ENCODE measurements around the gene YOD1.
A peak's percentile ranks its signal among the peaks of the same experiment; 100 is the strongest.

Gene YOD1

GRCh38 chr1:207088701-207089626, 38.0 kb upstream of the YOD1 start, which contains the start of gene C4BPB:
Gene C4BPB, plus strand, starts transcription at chr1:207088860. Its CDS starts 672 bp downstream, at chr1:207089532.
- H3K4me3 ChIP-seq (ENCODE audit: low read depth, low read length): no peak within 1 kb of the TSS
- TF ChIP-seq CTCF (IDR thresholded peaks at IDR 0.05; ENCODE audit: low read depth, low read length, missing control alignments): no peak
- DNase-seq (ENCODE audit: low read depth): no peak
- in situ Hi-C loops (cut with HindIII; ENCODE audit: low sequenced_read_pairs): no loop called here

GRCh38 chr1:207088161-207088560, 37.2 kb upstream of the YOD1 start:
- TF ChIP-seq CTCF (IDR thresholded peaks at IDR 0.05; ENCODE audit: low read depth, low read length, missing control alignments): no peak
- in situ Hi-C loops (cut with HindIII; ENCODE audit: low sequenced_read_pairs): no loop called here
- H3K4me3 ChIP-seq (ENCODE audit: low read depth, low read length): no peak overlapping the region
- no peak for DNase-seq (ENCODE audit: low read depth)

GRCh38 chr1:207085887-207086286, 34.9 kb upstream of the YOD1 start:
- in situ Hi-C loops (cut with HindIII; ENCODE audit: low sequenced_read_pairs): no loop called here
- H3K4me3 ChIP-seq (ENCODE audit: low read depth, low read length): no peak overlapping the region
- TF ChIP-seq CTCF (IDR thresholded peaks at IDR 0.05; ENCODE audit: low read depth, low read length, missing control alignments): no peak
- no peak for DNase-seq (ENCODE audit: low read depth)

GRCh38 chr1:207084701-207085180, 33.7 kb upstream of the YOD1 start:
- in situ Hi-C loops (cut with HindIII; ENCODE audit: low sequenced_read_pairs): no loop called here

GRCh38 chr1:207084232-207084631, 33.2 kb upstream of the YOD1 start:
- no peak for DNase-seq (ENCODE audit: low read depth)
- in situ Hi-C loops (cut with HindIII; ENCODE audit: low sequenced_read_pairs): no loop called here
- TF ChIP-seq CTCF (IDR thresholded peaks at IDR 0.05; ENCODE audit: low read depth, low read length, missing control alignments): no peak

More at GRCh38 chr1:207084701-207085180, 33.7 kb upstream of the YOD1 start:
- no peak overlapping the region for H3K4me3 ChIP-seq (ENCODE audit: low read depth, low read length)
- peak; percentile 66 for TF ChIP-seq CTCF (IDR thresholded peaks at IDR 0.05; ENCODE audit: low read depth, low read length, missing control alignments)
- DNase-seq (ENCODE audit: low read depth): peak; percentile 68

GRCh38 chr1:207081806-207082205, 30.8 kb upstream of the YOD1 start:
- TF ChIP-seq CTCF (IDR thresholded peaks at IDR 0.05; ENCODE audit: low read depth, low read length, missing control alignments): no peak
- in situ Hi-C loops (cut with HindIII; ENCODE audit: low sequenced_read_pairs): no loop called here
- DNase-seq (ENCODE audit: low read depth): no peak
- H3K4me3 ChIP-seq (ENCODE audit: low read depth, low read length): no peak overlapping the region

More at GRCh38 chr1:207084232-207084631, 33.2 kb upstream of the YOD1 start:
- H3K4me3 ChIP-seq (ENCODE audit: low read depth, low read length): no peak overlapping the region
